Stimulated activated CD8-positive, alpha-beta memory T cell treated with anti-CD3 and anti-CD28 coated beads, Interleukin-7, amount 100 ng/mL, for 24 hours (primary cell): Measurements from ENCODE around the gene MYO1D.

Experiments used
- DNase-seq: peaks from one replicate; pipeline ENCODE4 v3.0.0-alpha.2; 2020; ENCODE audit warnings: low read depth

MYO1D gene

DNA sequence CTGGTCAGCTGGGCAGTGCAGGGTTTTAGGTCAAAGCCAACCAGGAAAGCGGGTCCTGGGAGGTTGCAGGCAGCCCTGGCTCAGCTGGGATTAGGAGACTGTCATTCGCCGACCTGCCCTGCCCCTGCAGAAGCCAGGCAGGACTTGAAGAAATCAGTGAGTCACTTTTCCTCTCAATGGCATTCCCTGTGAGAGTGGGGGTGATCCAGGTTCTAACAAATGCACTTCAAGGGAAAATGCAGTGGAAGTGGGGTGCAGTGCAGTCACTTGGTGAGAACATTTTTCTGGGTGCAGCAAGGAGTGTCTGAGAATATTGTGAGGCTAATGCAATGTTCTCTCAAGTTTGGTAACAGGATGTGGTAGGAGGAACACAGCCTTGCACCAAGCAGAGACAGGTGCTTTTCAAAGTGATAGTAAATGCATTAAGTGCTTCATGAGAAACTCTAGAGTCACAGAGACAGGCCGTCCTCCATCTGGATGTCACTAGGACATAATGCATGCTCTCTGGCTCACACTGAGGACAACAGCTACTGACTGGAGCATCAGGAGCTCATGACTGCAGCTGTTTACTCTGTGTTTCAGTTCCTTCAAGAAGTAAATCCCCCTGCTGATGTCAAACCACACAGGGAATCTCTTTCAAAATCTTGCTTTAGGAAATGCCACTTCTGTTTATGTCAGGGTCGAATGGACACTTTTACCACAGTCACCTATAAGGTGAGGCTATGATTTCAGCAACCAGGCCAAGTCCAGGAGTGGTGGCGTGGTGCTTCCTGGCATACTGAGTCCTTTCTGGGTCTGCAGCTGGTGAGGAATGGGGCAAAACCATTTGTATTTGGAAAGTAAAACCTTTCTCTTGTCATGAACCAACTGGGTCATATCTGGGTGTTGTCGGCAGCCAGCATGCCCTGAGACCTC lies 373.4 kb downstream of the MYO1D start:
- DNase-seq, result no peak

DNA sequence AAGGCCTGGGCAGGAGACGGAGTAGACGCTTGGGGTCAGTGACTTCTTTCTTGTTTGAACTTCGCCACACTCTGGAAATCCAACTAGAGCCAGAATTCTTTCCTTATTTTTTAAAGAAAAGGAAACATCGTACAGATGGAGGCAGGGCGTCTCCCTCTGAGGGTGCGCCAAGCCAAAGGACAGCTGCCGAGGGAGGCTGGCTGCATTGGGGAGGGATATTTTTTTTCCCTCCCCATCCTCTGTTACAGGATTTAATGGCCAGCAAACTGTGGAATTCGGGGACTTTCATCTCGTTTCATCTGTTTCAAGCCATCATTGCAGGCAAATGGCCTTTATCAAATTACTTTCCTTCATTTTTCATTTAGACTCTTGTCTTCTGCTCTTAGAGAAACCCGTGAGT lies 374.2 kb downstream of the MYO1D start:
- DNase-seq, result no peak

DNA sequence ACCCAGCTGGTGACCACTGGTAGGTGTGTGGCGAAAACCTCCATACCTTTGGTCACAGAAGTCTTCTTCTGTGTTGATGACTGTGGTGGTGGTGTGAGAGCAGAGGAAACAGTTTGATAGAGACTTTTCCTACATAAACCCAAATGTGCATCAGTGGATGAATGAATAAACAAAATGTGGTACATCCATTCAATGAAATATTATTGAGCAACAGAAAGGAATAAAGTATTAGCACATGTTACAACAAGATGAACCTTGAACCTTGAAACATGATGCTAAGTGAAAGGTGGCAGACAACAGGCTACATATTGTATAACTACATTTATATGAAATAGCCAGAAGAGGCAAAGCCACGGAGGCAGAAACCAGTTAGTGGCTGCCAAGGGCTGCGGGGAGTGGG lies 374.9 kb downstream of the MYO1D start:
- no peak for DNase-seq

DNA sequence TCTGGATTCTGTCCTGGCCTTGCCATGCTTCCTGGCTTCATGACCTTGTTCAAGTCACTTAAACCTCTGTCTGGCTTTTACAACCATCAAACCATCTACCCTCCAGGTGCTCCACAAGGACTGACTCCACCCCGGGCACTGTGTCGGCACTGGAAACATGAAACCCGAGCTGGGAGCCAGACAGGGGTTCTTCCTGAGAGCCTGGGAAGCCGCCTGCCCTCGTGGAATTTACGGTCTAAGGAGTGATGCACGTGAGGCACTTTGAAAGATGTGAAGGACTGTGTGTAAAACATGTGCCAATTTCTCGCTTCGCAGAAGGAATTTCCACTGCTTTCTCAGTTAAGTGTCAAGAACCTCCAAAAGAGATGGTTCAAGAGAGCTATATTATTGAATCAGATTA lies 378.5 kb downstream of the MYO1D start:
- no peak for DNase-seq

DNA sequence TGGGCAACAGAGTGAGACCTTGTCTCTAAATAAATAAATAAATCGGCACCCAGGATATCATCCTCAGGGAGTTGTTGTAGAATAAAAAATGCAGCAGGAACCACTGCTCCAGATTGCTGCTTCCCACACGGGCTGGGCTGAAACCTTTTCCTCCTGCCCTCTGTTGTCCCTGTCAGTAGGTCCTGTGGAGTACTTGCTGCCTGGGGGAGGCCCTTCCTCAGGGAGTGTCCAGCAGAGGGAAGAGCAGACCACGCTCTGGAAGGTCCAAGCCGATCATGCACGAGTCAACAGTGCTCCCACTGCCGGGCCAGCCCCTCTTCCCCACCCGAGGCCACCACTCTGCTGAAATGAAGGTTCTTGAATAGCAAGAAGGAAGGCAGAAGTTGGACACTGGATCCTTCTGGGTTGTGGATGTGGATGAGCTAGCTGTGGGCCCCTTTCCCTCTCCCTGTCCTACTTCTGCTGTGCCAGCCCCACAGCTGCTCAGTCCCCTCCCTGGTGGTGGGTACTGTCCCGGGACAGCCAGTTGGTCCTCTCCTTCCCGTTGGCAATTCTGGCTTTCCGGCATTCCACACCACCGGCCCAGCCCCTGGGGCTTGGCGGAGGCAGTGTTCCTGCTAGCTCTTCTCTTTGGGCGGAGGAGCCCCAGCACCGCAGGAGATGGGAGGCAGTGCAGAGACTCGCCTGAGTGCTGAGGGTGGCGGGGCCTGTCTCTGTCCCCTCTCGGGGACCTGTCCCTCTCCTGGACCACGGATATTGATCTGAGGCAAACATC lies 379.3 kb downstream of the MYO1D start:
- DNase-seq, result no peak

DNA sequence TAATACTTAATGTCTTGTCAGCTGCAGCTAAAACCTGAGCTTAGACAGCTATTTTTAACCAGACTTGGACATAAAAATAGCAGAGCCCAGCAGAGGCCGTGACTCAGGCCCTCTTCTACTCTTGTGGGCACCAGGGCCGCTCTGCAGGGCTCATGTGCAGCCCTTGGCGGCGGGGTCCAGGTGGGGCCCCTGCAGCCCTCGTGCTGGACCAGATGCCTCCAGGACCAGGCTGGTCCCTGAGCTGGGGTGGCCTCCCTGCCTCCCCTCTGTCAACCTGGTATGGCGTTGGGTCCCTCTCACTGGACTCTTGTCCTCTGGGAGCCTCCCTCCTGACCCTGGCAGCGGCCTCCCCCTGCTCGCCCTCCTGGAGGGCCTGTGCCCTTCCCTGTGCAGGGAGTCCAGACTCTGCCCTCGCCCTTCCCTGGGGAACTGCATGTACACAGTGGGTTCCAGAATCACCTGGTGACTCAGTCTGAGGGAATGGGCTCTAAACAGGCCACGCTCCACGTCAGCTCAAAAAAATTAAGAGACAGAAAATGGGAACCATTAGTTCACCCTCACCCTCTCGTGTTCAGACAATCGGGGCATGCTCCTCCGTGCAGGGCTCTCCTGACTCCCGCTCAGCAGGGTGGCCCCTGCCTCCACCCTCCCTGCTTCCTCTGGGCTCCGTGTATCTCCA lies 380.4 kb downstream of the MYO1D start:
- DNase-seq, result no peak

DNA sequence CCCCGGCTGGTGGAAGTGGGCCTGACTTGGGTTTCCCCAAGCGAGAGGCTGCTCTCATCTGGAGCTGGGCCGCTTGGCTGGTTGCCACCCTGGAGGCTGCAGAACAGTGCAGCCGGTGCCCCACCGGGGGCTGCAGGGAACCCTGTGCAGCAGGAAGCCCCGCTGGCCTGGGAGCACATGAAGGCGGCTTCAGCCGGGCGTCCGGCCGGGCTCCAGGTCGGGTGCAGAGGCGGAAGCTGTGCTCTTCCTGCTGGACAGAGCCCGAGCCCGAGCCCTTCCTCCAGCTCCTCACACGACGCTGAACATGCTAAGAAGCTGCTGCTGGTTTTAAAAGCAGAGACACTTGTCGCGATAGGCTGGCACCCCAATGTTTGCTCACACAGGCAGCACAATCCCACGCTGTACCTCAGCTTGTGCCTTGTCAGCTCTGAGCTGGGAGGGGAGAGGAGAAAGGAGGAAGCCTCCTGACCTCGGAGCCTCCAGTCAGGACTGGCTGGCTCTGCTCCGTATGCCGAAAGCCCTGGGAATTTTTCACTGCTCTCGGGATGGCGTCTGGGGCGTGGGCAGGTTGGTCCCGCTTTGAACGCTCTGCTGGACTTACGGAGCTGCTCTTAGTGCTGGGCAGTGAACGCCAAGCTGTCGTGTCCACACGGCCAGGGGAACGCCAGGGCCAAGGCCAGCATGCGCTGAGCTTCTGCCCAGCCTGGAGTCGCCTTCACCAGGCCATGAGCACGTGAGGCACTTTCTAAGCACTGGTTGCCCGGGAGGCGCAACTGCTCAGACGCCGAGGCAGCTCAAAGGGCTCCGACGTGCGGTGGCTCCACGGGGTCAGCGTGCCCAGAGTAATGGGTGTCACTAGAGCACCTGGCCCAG lies 381.3 kb downstream of the MYO1D start:
- no peak for DNase-seq

DNA sequence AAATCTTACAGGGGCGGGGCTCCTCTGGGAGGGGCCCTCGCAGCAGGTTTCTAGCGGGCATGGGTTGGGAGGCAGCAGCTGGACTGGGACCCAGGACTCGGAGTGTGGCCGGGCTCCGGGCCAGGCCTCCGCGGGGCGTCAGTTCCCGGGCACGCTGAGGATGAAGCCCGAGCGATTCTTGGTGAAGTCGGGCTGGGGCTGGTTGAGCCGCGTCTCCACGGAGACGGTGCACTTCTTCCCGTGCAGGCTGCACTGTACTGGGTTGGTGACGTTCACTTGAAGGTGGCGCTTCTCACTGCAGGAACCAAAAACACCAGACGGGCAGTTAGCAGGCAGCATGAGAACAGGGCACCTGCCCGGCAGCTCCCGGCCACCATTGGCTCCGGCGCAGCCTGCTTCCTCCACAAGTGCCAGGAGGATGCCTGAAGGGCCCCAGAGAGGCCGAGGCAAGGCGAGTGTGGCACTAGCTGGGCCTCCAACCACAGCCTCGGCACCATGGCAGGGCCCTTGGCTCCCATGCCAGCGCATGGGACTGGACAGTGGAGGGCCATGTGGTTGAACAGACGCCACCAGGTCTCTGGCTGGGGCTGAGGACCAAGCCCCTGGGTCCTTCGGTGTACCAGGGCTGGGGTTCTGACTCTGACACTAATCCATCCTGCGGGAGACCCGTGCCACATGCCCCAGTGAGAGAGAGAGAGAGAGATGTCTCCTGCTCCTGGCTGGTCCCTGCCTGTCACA lies 382.1 kb downstream of the MYO1D start:
- DNase-seq, result no peak

DNA sequence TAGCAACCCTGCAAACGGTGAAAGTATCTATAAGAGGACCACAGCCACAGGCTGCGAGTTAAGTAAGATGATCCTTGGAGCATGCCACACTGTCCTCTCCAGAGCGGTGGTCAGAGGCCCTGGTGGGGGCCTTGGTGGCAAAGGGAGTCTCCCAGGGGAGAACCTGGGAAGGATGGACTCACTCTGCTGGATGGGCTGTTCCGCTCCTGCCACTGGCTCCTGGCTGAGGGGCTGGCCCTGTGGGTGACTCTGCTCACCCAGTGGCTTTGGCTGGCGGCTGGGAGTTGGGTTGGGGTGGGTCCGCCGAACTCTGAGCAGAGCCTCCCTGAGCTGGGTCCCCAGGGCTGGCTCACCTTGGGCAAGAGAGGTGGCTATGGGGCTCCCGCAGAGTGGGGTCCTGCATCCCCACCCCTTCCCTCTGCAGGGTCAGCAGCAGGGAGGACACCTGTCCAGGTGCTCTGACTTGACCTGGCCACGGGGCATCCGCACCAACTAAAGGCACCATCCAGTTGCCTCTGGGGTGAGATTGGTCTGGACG lies 382.9 kb downstream of the MYO1D start:
- no peak for DNase-seq

DNA sequence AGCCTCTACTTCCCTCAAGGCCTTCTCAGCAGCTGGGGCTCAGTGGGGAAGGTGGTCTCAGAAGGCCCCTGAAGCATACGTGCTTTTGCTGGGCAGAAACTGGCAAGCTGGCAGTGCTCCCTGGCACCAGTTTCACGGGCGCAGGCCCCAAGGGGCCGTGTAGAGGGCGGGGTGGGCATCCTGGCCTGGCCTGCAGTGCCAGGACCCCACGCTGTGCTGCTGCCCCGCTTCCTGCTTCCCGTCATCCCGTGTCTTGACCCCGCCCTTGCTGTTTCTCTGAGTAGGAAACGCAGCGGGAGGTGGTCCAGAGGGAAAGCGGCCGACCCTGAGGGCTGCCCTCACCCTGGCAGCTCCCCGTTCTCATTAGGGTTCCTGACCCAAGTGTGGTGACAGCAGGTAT lies 383.4 kb downstream of the MYO1D start:
- no peak for DNase-seq

DNA sequence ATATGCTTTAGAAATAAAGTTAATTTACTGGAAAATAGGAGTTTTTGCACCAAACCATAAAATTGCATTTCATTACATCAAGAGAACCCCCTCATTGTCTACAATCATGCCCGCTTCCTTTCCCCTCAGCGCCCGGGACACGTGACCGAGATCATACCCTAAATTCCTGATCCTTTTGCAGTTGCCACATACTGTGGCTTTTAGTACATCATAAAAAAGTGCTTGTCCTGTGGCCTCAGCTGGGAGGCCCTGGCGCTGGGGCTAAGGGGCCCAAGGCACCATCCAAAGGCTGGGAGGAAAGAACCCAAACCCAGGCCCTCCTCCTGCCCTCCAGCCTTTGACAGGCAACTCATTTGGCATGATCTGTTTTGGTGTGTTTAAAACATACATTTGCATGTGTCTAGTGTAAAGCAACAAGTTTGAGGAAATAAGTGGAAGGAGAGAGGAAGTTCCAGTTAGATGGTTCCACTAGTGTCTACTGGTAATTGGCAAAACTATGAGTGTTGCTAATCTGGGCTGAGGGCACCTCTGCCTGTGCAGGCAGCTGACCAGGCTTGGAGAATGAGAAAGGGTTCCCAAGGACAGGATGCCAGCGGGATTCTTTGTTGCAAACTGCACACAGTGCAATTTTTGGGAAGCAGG lies 384.2 kb downstream of the MYO1D start:
- DNase-seq, result no peak

DNA sequence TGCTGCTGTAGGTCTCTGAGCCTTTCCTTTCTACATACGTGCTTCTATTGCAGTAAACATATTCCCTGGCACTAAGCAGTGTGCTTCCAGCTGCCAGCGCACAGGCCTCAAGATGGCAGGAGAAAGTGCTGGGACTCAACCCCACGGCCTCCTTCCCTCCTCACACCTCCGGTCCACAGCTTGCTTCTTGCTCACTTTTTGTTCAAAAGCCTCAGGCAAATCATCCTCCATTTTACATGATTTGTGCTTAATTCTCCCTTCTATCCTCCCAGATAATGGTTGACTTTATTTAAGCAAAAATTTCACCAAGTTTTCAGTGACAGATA lies 384.7 kb downstream of the MYO1D start:
- no peak for DNase-seq

DNA sequence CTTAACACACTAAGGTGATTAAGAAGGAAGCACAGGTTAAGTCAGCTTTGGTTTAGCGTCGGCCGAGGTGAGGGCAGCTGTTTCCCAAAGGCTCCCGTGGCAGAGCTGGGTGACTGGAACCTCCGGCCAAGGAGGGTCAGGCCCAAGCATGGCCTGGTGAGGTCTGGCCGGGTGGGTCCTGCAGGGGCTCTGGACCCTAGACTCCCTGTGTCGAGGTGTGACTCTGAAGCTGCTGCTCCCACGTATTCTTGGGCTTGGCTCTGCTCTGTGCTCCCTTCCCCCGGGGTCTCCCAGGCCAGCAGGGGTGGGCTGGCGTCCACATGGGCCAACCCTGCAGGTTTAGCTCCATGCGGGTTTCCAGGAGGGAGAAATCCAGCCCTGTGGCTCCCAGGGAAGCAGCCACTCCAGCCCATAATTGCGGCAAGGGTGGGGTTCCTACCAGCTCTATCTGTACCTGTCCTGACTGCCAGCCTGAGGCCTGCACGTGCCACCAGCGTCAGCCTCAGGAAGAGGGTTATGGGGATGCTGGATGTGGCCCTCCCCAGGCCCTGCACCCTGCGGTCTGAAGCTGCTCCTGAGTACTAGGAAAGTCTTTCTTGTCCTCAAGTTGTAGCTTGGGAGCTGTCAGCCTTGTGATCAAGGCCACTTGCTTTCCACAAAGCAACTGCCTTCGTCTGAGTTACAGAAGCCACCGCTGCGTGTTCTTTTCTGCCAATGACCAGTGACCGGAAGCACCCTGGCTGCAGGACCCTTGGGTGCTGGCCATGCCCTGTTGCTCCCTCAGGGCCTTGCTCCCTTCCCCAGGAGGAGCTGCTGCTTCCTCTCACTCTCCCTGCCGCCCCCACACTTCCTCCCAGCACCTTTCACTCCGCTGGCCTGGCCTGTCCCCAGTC lies 385.3 kb downstream of the MYO1D start:
- no peak for DNase-seq

DNA sequence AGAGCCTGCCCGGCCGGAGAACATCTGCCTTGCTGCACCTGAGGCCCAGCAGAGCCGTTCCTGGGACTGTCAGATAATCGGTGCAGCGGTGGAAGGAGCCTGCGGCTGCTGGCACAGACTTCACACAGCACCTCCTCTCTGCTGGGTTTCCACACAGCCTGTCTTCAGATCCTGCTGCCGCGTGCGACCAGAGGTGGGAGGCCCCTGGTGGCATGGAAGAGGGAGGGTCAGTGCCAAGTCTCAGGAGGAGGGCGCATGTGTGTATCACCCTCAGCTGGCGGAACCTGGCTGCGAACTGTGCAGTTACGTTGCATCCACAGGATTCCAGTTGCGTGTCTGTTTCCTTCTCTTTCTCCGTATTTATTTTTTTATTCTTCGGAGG lies 386.8 kb downstream of the MYO1D start:
- DNase-seq, result no peak

DNA sequence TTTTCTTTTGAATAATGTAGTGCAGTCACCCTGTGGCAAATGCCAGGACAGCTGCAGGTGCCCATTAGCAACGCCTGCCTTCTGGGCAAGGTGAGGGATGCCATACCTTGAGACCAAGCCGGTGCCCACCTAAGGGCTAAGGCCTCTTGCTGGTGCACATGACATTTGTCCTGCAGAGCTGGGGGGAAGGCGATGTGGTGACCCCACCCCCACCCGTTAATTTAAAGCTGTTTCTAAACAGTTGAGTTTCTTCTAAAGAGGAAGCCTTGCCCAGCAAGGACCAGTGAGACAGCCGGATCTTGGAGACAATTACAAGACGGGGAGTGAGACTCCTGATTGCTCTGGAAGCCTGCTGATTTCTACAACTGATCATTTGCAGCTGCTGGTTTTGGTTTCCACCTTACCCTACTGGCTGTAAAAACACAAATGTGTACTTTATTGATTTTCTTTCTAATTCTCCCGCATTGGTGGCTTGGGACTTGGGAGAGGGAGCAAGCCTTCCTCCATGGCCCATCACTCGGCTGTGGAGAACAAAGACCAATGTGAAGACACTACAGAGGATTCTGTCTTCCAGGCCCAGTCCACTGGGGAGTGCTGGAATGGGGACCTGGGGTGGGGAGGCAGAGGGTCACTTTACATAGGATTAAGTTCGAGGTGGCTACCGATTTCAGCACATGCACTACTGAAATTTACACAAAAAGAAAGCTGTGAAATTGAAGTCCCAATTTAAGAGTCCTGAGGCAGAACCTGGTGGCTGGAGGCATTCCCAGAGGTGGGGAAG lies 387.4 kb downstream of the MYO1D start:
- no peak for DNase-seq

DNA sequence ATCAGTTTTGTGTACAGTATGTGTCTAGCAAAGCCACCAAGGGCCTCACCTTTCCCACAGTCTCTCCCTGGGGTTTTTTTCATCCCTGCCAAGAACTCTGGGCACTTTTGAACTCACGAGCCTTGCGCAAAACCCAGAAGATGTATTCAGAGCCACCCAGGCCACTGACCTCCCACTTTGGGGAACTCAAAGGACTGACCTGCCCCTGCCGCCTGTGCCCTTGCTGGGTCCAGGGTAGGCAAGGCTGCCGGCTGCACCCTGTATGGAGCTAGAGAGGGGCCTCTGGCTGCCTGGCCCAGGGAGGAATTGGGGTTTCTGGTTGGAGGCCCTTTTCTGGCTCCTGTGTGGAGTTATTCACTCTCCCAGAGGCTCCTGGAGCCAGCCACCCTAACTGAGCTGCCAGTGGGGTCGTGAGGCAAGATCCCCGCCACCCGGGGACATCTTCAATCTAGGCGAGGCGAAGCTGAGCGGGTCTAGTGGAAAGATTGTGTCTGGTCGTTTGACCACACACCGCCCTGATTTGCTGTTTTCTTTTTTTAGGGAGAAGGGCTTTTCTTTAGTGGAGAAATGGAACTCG lies 388.2 kb downstream of the MYO1D start:
- DNase-seq, result no peak

DNA sequence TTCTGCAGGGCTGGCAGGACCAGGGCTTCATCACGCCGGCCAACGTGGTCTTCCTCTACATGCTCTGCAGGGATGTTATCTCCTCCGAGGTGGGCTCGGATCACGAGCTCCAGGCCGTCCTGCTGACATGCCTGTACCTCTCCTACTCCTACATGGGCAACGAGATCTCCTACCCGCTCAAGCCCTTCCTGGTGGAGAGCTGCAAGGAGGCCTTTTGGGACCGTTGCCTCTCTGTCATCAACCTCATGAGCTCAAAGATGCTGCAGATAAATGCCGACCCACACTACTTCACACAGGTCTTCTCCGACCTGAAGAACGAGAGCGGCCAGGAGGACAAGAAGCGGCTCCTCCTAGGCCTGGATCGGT lies 388.8 kb downstream of the MYO1D start:
- DNase-seq, result no peak

DNA sequence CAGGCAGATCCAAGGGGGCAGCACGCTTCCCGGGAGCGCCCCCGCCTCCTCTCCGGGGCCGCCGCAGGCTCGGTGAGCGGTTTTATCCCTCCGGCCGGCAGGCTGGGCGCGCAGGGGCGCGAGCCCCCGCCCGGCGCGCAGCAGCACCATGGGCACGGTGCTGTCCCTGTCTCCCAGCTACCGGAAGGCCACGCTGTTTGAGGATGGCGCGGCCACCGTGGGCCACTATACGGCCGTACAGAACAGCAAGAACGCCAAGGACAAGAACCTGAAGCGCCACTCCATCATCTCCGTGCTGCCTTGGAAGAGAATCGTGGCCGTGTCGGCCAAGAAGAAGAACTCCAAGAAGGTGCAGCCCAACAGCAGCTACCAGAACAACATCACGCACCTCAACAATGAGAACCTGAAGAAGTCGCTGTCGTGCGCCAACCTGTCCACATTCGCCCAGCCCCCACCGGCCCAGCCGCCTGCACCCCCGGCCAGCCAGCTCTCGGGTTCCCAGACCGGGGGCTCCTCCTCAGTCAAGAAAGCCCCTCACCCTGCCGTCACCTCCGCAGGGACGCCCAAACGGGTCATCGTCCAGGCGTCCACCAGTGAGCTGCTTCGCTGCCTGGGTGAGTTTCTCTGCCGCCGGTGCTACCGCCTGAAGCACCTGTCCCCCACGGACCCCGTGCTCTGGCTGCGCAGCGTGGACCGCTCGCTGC lies 389.3 kb downstream of the MYO1D start:
- DNase-seq, result no peak
